PC-9 (cell line): ENCODE results near the gene MGARP.

Source experiments
- EZH2 ChIP-seq: fragments of 200-600 bp; sonication (generic); IDR thresholded peaks from 2 replicates; pipeline ENCODE4 v1.8.0; 2017; ENCODE audit warnings: antibody characterized with exemption, low read depth
- TF ChIP-seq, protein P1 (sequence below): fragments of 200-600 bp; sonication (generic); conservative IDR thresholded peaks from 2 replicates; pipeline ENCODE4 v1.6.1; 2017; ENCODE audit warnings: mixed run types, antibody characterized with exemption, mild to moderate bottlenecking, moderate library complexity

DNA sequence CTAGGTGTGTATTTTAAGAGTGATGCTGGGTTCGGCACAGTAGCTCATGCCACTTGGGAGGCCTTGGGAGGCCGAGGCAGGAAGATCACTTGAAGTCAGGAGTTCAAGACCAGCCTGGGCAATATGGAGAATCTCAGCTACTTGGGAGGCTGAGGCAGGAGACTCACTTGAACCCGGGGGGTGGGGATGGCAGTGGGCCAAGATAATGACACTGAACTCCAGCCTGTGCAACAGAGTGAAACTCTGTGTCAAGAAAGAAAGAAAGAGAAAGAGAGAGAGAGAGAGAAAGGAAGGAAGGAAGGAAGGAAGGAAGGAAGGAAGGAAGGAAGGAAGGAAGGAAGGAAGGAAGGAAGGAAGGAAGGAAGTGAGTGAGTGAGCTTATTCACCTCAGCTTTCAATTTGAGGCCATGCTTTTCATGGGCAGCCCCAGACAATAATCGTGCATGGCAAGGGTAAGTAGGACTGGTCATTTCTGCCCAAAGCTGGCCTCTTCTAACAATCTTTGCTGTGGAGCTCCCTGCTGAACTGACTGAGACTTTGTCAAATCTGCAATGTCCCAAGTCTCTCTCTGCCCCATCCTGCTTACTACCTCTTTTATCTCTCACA lies 60.5 kb downstream of the MGARP start:
- TF ChIP-seq, protein P1, sequence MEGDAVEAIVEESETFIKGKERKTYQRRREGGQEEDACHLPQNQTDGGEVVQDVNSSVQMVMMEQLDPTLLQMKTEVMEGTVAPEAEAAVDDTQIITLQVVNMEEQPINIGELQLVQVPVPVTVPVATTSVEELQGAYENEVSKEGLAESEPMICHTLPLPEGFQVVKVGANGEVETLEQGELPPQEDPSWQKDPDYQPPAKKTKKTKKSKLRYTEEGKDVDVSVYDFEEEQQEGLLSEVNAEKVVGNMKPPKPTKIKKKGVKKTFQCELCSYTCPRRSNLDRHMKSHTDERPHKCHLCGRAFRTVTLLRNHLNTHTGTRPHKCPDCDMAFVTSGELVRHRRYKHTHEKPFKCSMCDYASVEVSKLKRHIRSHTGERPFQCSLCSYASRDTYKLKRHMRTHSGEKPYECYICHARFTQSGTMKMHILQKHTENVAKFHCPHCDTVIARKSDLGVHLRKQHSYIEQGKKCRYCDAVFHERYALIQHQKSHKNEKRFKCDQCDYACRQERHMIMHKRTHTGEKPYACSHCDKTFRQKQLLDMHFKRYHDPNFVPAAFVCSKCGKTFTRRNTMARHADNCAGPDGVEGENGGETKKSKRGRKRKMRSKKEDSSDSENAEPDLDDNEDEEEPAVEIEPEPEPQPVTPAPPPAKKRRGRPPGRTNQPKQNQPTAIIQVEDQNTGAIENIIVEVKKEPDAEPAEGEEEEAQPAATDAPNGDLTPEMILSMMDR: no peak
- TF ChIP-seq EZH2: no peak
